AG10803 (cell line): ENCODE results near the gene TTC23L.

Source experiments
- DNase-seq: peaks from one replicate; pipeline ENCODE4 v3.0.0; 2010; ENCODE audit warnings: low read depth
- H3K4me3 ChIP-seq: 2 replicates; pipeline ENCODE4 v1.5.1; 2011; ENCODE audit warnings: mild to moderate bottlenecking, low read length, control low read depth
- CTCF ChIP-seq: conservative IDR thresholded peaks from 2 replicates; pipeline ENCODE4 v1.5.1; 2011; ENCODE audit warnings: mild to moderate bottlenecking, low read length, control low read depth, inconsistent platforms

Gene TTC23L

GRCh38 chr5:34891981-34892380, 53.0 kb downstream of the TTC23L start:
- no peak for TF ChIP-seq CTCF
- H3K4me3 ChIP-seq, result no peak overlapping the region
- peak; percentile 98 for DNase-seq

- DNase-seq, result no peak
- TF ChIP-seq CTCF, result no peak
- H3K4me3 ChIP-seq, result no peak overlapping the region
Measured at GRCh38 chr5:34892414-34892813, 53.5 kb downstream of the TTC23L start.

GRCh38 chr5:34894716-34895115, 55.8 kb downstream of the TTC23L start:
- no peak for DNase-seq
- no peak for TF ChIP-seq CTCF
- H3K4me3 ChIP-seq, result no peak overlapping the region

- H3K4me3 ChIP-seq, result no peak overlapping the region
- DNase-seq, result peak; percentile 38
- no peak for TF ChIP-seq CTCF
Measured at GRCh38 chr5:34895641-34896419, 56.9 kb downstream of the TTC23L start.

GRCh38 chr5:34897646-34898045, 58.7 kb downstream of the TTC23L start:
- no peak for TF ChIP-seq CTCF
- H3K4me3 ChIP-seq, result no peak overlapping the region
- DNase-seq, result no peak

DNA sequence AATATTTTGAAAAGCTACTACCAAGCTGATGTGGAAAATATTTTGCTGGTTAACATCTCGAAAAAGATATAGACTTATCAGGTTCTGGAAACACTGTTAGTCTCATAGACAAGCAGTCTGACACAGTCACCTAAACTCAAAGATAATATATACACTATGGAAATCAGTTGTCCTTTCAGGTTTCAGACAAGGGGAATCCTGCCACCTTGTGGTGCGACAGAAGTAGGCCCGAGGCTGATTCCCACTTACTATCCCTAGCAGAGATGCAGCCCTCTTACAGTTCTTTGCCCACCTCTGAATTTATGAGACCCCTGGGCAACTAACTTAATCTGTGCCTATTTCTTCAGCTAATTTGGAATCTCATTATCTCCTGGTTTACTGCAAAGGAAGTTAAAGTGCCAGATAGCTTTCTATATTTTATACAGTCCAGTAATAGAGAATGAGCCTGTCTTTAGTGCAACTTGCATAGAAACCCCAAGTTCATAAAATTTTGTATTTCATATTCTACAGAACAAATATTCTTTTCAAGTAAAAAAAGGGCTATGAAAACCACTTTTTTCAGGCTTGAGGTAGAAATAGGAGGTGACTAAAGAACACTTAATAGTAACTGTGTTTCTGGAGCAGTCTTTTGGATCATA, 59.4 kb downstream of the TTC23L start:
- peak; percentile 70 for DNase-seq
- H3K4me3 ChIP-seq, result no peak overlapping the region
- TF ChIP-seq CTCF, result peak; percentile 96

- H3K4me3 ChIP-seq, result no peak overlapping the region
- TF ChIP-seq CTCF, result no peak
- DNase-seq, result no peak
Measured at GRCh38 chr5:34899066-34899465, 60.1 kb downstream of the TTC23L start.
